ENCODE results near the gene RAPGEF1. TPM values are rescaled to one million over a fixed set of nuclear protein-coding genes. Genes with fewer than 3 reads are reported as not detected.
"Not testable (repeated sequence)": the region's sequence is repeated elsewhere in the genome, so short reads cannot be mapped to it uniquely, and the experiment has no call there.

The RAPGEF1 gene
- total and polyA plus RNA-seq, 7 donors: 14.4 to 58.2 (median 45.3) TPM

GRCh38 chr9:131714161-131714646 is 25.7 kb downstream of the RAPGEF1 start:
- Histone ChIP-seq H3K9me3 (no peaks in the 10 kb centered on the region), H3K27me3 (no peaks in the 10 kb centered on the region), H3K36me3 (no peaks in the 10 kb centered on the region), H3K4me3 (peak overlapping the region in 1 of 4 donors; percentile 8), H3K27ac (peak overlapping the region; percentile 66 to 86 (median 82)), H3K4me1 (peaks cover 0 to 49% (median 33%) of the 10 kb centered on the region in 4 donors)
- intact Hi-C loops (cut with DNase I): no loop called here
- DNase-seq: peak; percentile 90
- TF ChIP-seq POLR2AphosphoS5 (IDR thresholded peaks at IDR 0.05) (peak in 3 of 4 donors; percentile 54 to 75 (median 69)), EP300 (IDR thresholded peaks at IDR 0.05) (no peak), POLR2A (IDR thresholded peaks at IDR 0.05) (no peak), CTCF (IDR thresholded peaks at IDR 0.05) (no peak)
- WGBS, 2 donors: 69 to 71% methylated on average over 10 of the region's 10 CpGs

- TF ChIP-seq EP300 (IDR thresholded peaks at IDR 0.05) (no peak), POLR2AphosphoS5 (IDR thresholded peaks at IDR 0.05) (no peak), POLR2A (IDR thresholded peaks at IDR 0.05) (no peak), CTCF (IDR thresholded peaks at IDR 0.05) (no peak)
- Histone ChIP-seq H3K4me1 (peaks cover 0 to 61% (median 37%) of the 10 kb centered on the region in 4 donors), H3K27me3 (no peaks in the 10 kb centered on the region), H3K4me3 (no peak overlapping the region), H3K9me3 (no peaks in the 10 kb centered on the region), H3K27ac (peak overlapping the region; percentile 66 to 86 (median 82)), H3K36me3 (no peaks in the 10 kb centered on the region)
- intact Hi-C loops (cut with DNase I): no loop called here
- 90 to 95% methylated on average over 8 of the region's 8 CpGs for WGBS, 2 donors
- no peak for DNase-seq
Measured at GRCh38 chr9:131713016-131713415, 26.9 kb downstream of the RAPGEF1 start.

GRCh38 chr9:131712151-131712716 is 27.6 kb downstream of the RAPGEF1 start:
- Histone ChIP-seq H3K27ac (peak overlapping the region in 3 of 4 donors; percentile 79 to 86 (median 85)), H3K9me3 (no peaks in the 10 kb centered on the region), H3K27me3 (no peaks in the 10 kb centered on the region), H3K36me3 (no peaks in the 10 kb centered on the region), H3K4me1 (peaks cover 0 to 69% (median 45%) of the 10 kb centered on the region in 4 donors), H3K4me3 (no peak overlapping the region)
- 92 to 93% methylated on average over 10 of the region's 10 CpGs for WGBS, 2 donors
- TF ChIP-seq CTCF (IDR thresholded peaks at IDR 0.05) (no peak), POLR2AphosphoS5 (IDR thresholded peaks at IDR 0.05) (no peak), EP300 (IDR thresholded peaks at IDR 0.05) (no peak), POLR2A (IDR thresholded peaks at IDR 0.05) (no peak)
- intact Hi-C loops (cut with DNase I): no loop called here
- no peak for DNase-seq

GRCh38 chr9:131709771-131710431 is 30.0 kb downstream of the RAPGEF1 start:
- WGBS, 2 donors: 60 to 75% methylated on average over 10 of the region's 10 CpGs
- peak overlapping the region in 2 of 4 donors; percentile 61 to 62 for H3K27ac ChIP-seq
- H3K4me3 ChIP-seq: no peak overlapping the region
- intact Hi-C loops (cut with DNase I): no loop called here
- H3K4me1 ChIP-seq: peaks cover 0 to 61% (median 47%) of the 10 kb centered on the region in 4 donors
- H3K36me3 ChIP-seq: no peaks in the 10 kb centered on the region
- DNase-seq: no peak
- TF ChIP-seq POLR2A (IDR thresholded peaks at IDR 0.05) (no peak), POLR2AphosphoS5 (IDR thresholded peaks at IDR 0.05) (no peak), EP300 (IDR thresholded peaks at IDR 0.05) (no peak), CTCF (IDR thresholded peaks at IDR 0.05) (no peak)
- H3K9me3 ChIP-seq: no peaks in the 10 kb centered on the region
- H3K27me3 ChIP-seq: no peaks in the 10 kb centered on the region

GRCh38 chr9:131709010-131709770 is 30.7 kb downstream of the RAPGEF1 start:
- H3K36me3 ChIP-seq; intact Hi-C loops (cut with DNase I); H3K27me3 ChIP-seq; DNase-seq; H3K9me3 ChIP-seq; H3K4me3 ChIP-seq: not testable (repeated sequence)
- Histone ChIP-seq H3K4me1 (peaks cover 0 to 61% (median 46%) of the 10 kb centered on the region in 4 donors), H3K27ac (peak overlapping the region in 3 of 4 donors; percentile 33 to 62 (median 61))
- 89 to 92% methylated on average over 14 of the region's 14 CpGs for WGBS, 2 donors

All from sigmoid colon (tissue), 7 donors.